ENCODE measurements around the gene PIEZO2. TPM values are rescaled to one million over a fixed set of nuclear protein-coding genes. Genes with fewer than 3 reads are reported as not detected.

The PIEZO2 gene
- total RNA-seq, 4 donors from 2014 or later: 0.68 to 2.2 (median 1.1) TPM

GRCh38 chr18:11024928-11025669, 124.3 kb downstream of the PIEZO2 start:
- Histone ChIP-seq H3K27me3 (no peaks in the 10 kb centered on the region), H3K4me3 (no peak overlapping the region), H3K9me3 (no peaks in the 10 kb centered on the region), H3K4me1 (no peaks in the 10 kb centered on the region), H3K27ac (no peak overlapping the region), H3K36me3 (no peaks in the 10 kb centered on the region)
- TF ChIP-seq POLR2AphosphoS5 (IDR thresholded peaks at IDR 0.05): no peak
- DNase-seq (ENCODE audit: low spot score in 2 of 2): no peak
- 80% methylated on average over 13 of the region's 13 CpGs for WGBS

- no peaks in the 10 kb centered on the region for H3K9me3 ChIP-seq
- no peak overlapping the region for H3K27ac ChIP-seq
- no peak overlapping the region for H3K4me3 ChIP-seq
- TF ChIP-seq CTCF (IDR thresholded peaks at IDR 0.05) (no peak), POLR2AphosphoS5 (IDR thresholded peaks at IDR 0.05) (no peak)
- no peaks in the 10 kb centered on the region for H3K27me3 ChIP-seq
- no peaks in the 10 kb centered on the region for H3K36me3 ChIP-seq
- H3K4me1 ChIP-seq: no peaks in the 10 kb centered on the region
- 86% methylated on average over 8 of the region's 8 CpGs for WGBS
- DNase-seq (ENCODE audit: low spot score in 2 of 2): no peak
Measured at GRCh38 chr18:11021477-11021876, 127.9 kb downstream of the PIEZO2 start.

- Histone ChIP-seq H3K36me3 (no peaks in the 10 kb centered on the region), H3K27me3 (no peaks in the 10 kb centered on the region), H3K4me3 (no peak overlapping the region), H3K9me3 (no peaks in the 10 kb centered on the region), H3K4me1 (no peaks in the 10 kb centered on the region), H3K27ac (no peak overlapping the region)
- no peak for DNase-seq (ENCODE audit: low spot score in 2 of 2)
- 74% methylated on average over 6 of the region's 6 CpGs for WGBS
- TF ChIP-seq CTCF (IDR thresholded peaks at IDR 0.05) (no peak), EP300 (IDR thresholded peaks at IDR 0.05) (no peak), POLR2A (IDR thresholded peaks at IDR 0.05) (no peak), POLR2AphosphoS5 (IDR thresholded peaks at IDR 0.05) (no peak)
Measured at GRCh38 chr18:11020877-11021414, 128.4 kb downstream of the PIEZO2 start.

- Histone ChIP-seq H3K4me3 (no peak overlapping the region), H3K4me1 (no peaks in the 10 kb centered on the region), H3K9me3 (no peaks in the 10 kb centered on the region), H3K27me3 (no peaks in the 10 kb centered on the region), H3K36me3 (no peaks in the 10 kb centered on the region), H3K27ac (no peak overlapping the region)
- TF ChIP-seq POLR2A (IDR thresholded peaks at IDR 0.05): no peak
- DNase-seq (ENCODE audit: low spot score in 2 of 2): no peak
- 85% methylated on average over 2 of the region's 2 CpGs for WGBS
Measured at GRCh38 chr18:11020161-11020853, 129.1 kb downstream of the PIEZO2 start.

- WGBS: 91% methylated on average over 2 of the region's 2 CpGs
- no peak overlapping the region for H3K4me3 ChIP-seq
Measured at GRCh38 chr18:11019295-11020105, 129.9 kb downstream of the PIEZO2 start.

More at GRCh38 chr18:11019295-11020105, 129.9 kb downstream of the PIEZO2 start:
- DNase-seq (ENCODE audit: low spot score in 2 of 2): no peak
- H3K27me3 ChIP-seq: no peaks in the 10 kb centered on the region
- H3K27ac ChIP-seq: no peak overlapping the region
- H3K9me3 ChIP-seq: no peaks in the 10 kb centered on the region
- no peak for TF ChIP-seq POLR2A (IDR thresholded peaks at IDR 0.05)
- no peak for TF ChIP-seq EP300 (IDR thresholded peaks at IDR 0.05)
- no peak for TF ChIP-seq CTCF (IDR thresholded peaks at IDR 0.05)
- no peak for TF ChIP-seq POLR2AphosphoS5 (IDR thresholded peaks at IDR 0.05)
- H3K36me3 ChIP-seq: no peaks in the 10 kb centered on the region
- H3K4me1 ChIP-seq: no peaks in the 10 kb centered on the region
